Suppressor macrophage treated with lipopolysaccharide for 1 hour (primary cell): ENCODE data around the gene ACTL9.
A peak's percentile ranks its signal among the peaks of the same experiment; 100 is the strongest.
"Not testable (repeated sequence)": the region's sequence is repeated elsewhere in the genome, so short reads cannot be mapped to it uniquely, and the experiment has no call there.

ENCODE experiments used
- DNase-seq, 3 donors: peaks; one replicate each; pipeline ENCODE4 v3.0.0-alpha.2; 2020 to 2022

Gene ACTL9

GRCh38 chr19:8698433-8699063 lies at the start of gene ACTL9:
Gene ACTL9, minus strand, starts transcription at chr19:8698795. Its CDS starts 94 bp downstream, at chr19:8698701.
- no peak for DNase-seq

- DNase-seq = not testable (repeated sequence)
These were observed 40.9 kb upstream of the ACTL9 start for GRCh38 chr19:8739291-8740065.

GRCh38 chr19:8738377-8738776 lies 39.8 kb upstream of the ACTL9 start:
- no peak for DNase-seq

GRCh38 chr19:8731428-8732169 lies 33.0 kb upstream of the ACTL9 start:
- no peak for DNase-seq

GRCh38 chr19:8724276-8724675 lies 25.7 kb upstream of the ACTL9 start:
- no peak for DNase-seq

- no peak for DNase-seq
These were observed 23.4 kb upstream of the ACTL9 start for GRCh38 chr19:8722032-8722431.

GRCh38 chr19:8721334-8721733 lies 22.7 kb upstream of the ACTL9 start, which contains the start of gene OR2Z1:
Gene OR2Z1, plus strand, starts transcription at chr19:8721634. Its CDS starts 9,395 bp downstream, at chr19:8731029.
- DNase-seq = no peak

- not testable (repeated sequence) for DNase-seq
These were observed 11.7 kb upstream of the ACTL9 start for GRCh38 chr19:8710337-8710736.

GRCh38 chr19:8705742-8706141 lies 7.1 kb upstream of the ACTL9 start:
- no peak for DNase-seq

GRCh38 chr19:8705304-8705703 lies 6.7 kb upstream of the ACTL9 start:
- DNase-seq = not testable (repeated sequence)

GRCh38 chr19:8703223-8703622 lies 4.6 kb upstream of the ACTL9 start:
- no peak for DNase-seq

GRCh38 chr19:8702350-8702749 lies 3.8 kb upstream of the ACTL9 start:
- DNase-seq = peak; percentile 83 to 86 (median 86)

GRCh38 chr19:8700956-8701355 lies 2.4 kb upstream of the ACTL9 start:
- DNase-seq = no peak

GRCh38 chr19:8699908-8700307 lies 1.3 kb upstream of the ACTL9 start:
- no peak for DNase-seq

- peak in 1 of 3 donors; percentile 45 for DNase-seq
These were observed 743 bp downstream of the ACTL9 start for GRCh38 chr19:8697671-8698432.

- no peak for DNase-seq
These were observed 1.6 kb downstream of the ACTL9 start for GRCh38 chr19:8696993-8697392.

- no peak for DNase-seq
These were observed 2.7 kb downstream of the ACTL9 start for GRCh38 chr19:8695911-8696310.

GRCh38 chr19:8695501-8695900 lies 3.1 kb downstream of the ACTL9 start:
- no peak for DNase-seq

GRCh38 chr19:8690753-8691539 lies 7.6 kb downstream of the ACTL9 start:
- DNase-seq = no peak

GRCh38 chr19:8688930-8689329 lies 9.7 kb downstream of the ACTL9 start:
- no peak for DNase-seq

GRCh38 chr19:8686549-8686948 lies 12.0 kb downstream of the ACTL9 start:
- DNase-seq = peak; percentile 21 to 52 (median 47)
